ENCODE data around the gene RNF212. TPM values are rescaled to one million over a fixed set of nuclear protein-coding genes. Genes with fewer than 3 reads are reported as not detected.

Gene RNF212
- total and polyA plus RNA-seq, 9 of the 15 experiments (the other 6 are each of a cell fraction or from before 2014, with no cell fraction given), result 0.04 TPM; not detected in 8

DNA sequence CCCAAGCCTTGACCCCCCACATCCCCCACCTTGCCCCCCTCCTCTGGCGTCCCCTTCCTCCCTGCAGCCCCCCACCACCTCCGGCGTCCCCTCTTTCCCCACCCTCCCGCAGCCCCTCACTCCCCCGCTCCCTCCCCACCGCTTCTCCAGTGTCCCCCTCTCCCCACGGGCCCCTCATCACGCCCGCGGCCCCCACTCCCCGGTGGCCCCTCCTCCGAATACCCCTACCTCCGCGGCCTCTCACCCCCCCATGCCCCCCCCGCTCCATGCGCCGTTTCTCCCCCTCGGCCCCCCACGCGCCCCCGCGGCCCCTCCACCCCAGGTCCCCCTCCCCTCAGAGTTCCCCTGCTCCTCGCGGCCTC, 562 bp downstream of the RNF212 start:
- peaks cover 0 to 3% of the 10 kb centered on the region in 2 experiments; a peak in 1 of 5 replicates for H3K4me1 ChIP-seq (replicated peaks in 1 of 2; ENCODE audit: control insufficient read depth in 2 of 2, insufficient read depth in 2 of 2, low read length in 2 of 2)
- H4K20me1 ChIP-seq (replicated peaks; ENCODE audit: control insufficient read depth, insufficient read depth, low read length), result no peaks in the 10 kb centered on the region
- no peak overlapping the region for H3K4me2 ChIP-seq (ENCODE audit: insufficient read depth, low read length)
- ATAC-seq (no peak), FAIRE-seq (no peak), DNase-seq (ENCODE audit: extremely low read depth in 1 of 4, low spot score in 3 of 4) (no peak)
- intact Hi-C loops (cut with micrococcal nuclease), result no loop called here
- CTCF ChIA-PET (ENCODE audit: low intra/inter-chr PET ratio), result no interaction called here
- BruUV-seq (replicated peaks), result no TSS peak
- no peak overlapping the region for H3K4me3 ChIP-seq
- H3K9ac ChIP-seq (ENCODE audit: insufficient read depth in 1 of 2, low read depth in 2 of 2, low read length in 2 of 2), result no peak overlapping the region
- H3K79me2 ChIP-seq (ENCODE audit: control insufficient read depth, insufficient read depth, low read length), result no peaks in the 10 kb centered on the region
- H3K27me3 ChIP-seq (ENCODE audit: control insufficient read depth in 2 of 2, insufficient read depth in 2 of 2, low read length in 2 of 2), result peaks cover 33 to 39% of the 10 kb centered on the region in 2 experiments
- no peaks in the 10 kb centered on the region for H3K9me3 ChIP-seq (replicated peaks; ENCODE audit: control insufficient read depth, insufficient read depth, low read depth, low read length)
- no peak overlapping the region for H2AFZ ChIP-seq (ENCODE audit: low read depth, low read length)
- H3K9me1 ChIP-seq (ENCODE audit: control insufficient read depth, insufficient read depth, low read length), result no peaks in the 10 kb centered on the region
- H3K27ac ChIP-seq (ENCODE audit: extremely low read depth, low read depth, low read length), result no peak overlapping the region
- no peaks in the 10 kb centered on the region for H3K36me3 ChIP-seq (ENCODE audit: control insufficient read depth, insufficient read depth, low read length)
- POLR2A ChIA-PET, result no interaction called here
- in situ Hi-C loops (cut with MboI), result no loop called here
- WGBS (ENCODE audit: insufficient coverage, low coverage, missing lambda C conversion rate), result no CpG with 5 or more reads among the region's 24 CpGs
- TF ChIP-seq KLF13 (tag; IDR thresholded peaks at IDR 0.05; ENCODE audit: borderline replicate concordance, low read depth) (no peak), KAT2B (IDR thresholded peaks at IDR 0.05; ENCODE audit: low read depth, low read length) (no peak), SRF (CRISPR knock-in tag; IDR thresholded peaks at IDR 0.05) (no peak), GTF2E2 (tag; IDR thresholded peaks at IDR 0.05) (no peak), TBL1XR1 (IDR thresholded peaks at IDR 0.05; ENCODE audit: low read length in 2 of 2) (no peak), ZNF766 (CRISPR knock-in tag; conservative IDR thresholded peaks at IDR 0.05) (no peak), CBX2 (IDR thresholded peaks at IDR 0.05; ENCODE audit: insufficient read depth, low read length, poor library complexity, severe bottlenecking) (no peak), NFATC3 (IDR thresholded peaks at IDR 0.05) (no peak), KAT8 (IDR thresholded peaks at IDR 0.05; ENCODE audit: low read depth) (no peak), GTF2A2 (tag; IDR thresholded peaks at IDR 0.05) (no peak), RAD21 (CRISPR knock-in tag; conservative IDR thresholded peaks at IDR 0.05 in 1 of 2, IDR thresholded peaks at IDR 0.05 in 1 of 2) (no peak)
- TF ChIP-seq, protein P1, sequence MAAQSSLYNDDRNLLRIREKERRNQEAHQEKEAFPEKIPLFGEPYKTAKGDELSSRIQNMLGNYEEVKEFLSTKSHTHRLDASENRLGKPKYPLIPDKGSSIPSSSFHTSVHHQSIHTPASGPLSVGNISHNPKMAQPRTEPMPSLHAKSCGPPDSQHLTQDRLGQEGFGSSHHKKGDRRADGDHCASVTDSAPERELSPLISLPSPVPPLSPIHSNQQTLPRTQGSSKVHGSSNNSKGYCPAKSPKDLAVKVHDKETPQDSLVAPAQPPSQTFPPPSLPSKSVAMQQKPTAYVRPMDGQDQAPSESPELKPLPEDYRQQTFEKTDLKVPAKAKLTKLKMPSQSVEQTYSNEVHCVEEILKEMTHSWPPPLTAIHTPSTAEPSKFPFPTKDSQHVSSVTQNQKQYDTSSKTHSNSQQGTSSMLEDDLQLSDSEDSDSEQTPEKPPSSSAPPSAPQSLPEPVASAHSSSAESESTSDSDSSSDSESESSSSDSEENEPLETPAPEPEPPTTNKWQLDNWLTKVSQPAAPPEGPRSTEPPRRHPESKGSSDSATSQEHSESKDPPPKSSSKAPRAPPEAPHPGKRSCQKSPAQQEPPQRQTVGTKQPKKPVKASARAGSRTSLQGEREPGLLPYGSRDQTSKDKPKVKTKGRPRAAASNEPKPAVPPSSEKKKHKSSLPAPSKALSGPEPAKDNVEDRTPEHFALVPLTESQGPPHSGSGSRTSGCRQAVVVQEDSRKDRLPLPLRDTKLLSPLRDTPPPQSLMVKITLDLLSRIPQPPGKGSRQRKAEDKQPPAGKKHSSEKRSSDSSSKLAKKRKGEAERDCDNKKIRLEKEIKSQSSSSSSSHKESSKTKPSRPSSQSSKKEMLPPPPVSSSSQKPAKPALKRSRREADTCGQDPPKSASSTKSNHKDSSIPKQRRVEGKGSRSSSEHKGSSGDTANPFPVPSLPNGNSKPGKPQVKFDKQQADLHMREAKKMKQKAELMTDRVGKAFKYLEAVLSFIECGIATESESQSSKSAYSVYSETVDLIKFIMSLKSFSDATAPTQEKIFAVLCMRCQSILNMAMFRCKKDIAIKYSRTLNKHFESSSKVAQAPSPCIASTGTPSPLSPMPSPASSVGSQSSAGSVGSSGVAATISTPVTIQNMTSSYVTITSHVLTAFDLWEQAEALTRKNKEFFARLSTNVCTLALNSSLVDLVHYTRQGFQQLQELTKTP (IDR thresholded peaks at IDR 0.05; ENCODE audit: low read depth in 1 of 2, partially characterized antibody in 2 of 2), result no peak
- TF ChIP-seq, protein P2, sequence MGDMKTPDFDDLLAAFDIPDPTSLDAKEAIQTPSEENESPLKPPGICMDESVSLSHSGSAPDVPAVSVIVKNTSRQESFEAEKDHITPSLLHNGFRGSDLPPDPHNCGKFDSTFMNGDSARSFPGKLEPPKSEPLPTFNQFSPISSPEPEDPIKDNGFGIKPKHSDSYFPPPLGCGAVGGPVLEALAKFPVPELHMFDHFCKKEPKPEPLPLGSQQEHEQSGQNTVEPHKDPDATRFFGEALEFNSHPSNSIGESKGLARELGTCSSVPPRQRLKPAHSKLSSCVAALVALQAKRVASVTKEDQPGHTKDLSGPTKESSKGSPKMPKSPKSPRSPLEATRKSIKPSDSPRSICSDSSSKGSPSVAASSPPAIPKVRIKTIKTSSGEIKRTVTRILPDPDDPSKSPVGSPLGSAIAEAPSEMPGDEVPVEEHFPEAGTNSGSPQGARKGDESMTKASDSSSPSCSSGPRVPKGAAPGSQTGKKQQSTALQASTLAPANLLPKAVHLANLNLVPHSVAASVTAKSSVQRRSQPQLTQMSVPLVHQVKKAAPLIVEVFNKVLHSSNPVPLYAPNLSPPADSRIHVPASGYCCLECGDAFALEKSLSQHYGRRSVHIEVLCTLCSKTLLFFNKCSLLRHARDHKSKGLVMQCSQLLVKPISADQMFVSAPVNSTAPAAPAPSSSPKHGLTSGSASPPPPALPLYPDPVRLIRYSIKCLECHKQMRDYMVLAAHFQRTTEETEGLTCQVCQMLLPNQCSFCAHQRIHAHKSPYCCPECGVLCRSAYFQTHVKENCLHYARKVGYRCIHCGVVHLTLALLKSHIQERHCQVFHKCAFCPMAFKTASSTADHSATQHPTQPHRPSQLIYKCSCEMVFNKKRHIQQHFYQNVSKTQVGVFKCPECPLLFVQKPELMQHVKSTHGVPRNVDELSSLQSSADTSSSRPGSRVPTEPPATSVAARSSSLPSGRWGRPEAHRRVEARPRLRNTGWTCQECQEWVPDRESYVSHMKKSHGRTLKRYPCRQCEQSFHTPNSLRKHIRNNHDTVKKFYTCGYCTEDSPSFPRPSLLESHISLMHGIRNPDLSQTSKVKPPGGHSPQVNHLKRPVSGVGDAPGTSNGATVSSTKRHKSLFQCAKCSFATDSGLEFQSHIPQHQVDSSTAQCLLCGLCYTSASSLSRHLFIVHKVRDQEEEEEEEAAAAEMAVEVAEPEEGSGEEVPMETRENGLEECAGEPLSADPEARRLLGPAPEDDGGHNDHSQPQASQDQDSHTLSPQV (IDR thresholded peaks at IDR 0.05), result no peak

All from K562 (cell line).